HUES64 (cell line): Measurements from ENCODE around the gene SLC35F6. TPM values are rescaled to one million over a fixed set of nuclear protein-coding genes. Genes with fewer than 3 reads are reported as not detected.
A peak's percentile ranks its signal among the peaks of the same experiment; 100 is the strongest.

Experiments
- H3K27ac ChIP-seq: 2 replicates; pipeline ENCODE4 v1.7.0; 2013; ENCODE audit warnings: low read depth, low read length, inconsistent platforms
- H3K27me3 ChIP-seq: 2 replicates; pipeline ENCODE4 v1.6.1; 2013; ENCODE audit warnings: mild to moderate bottlenecking, low read length; ENCODE audit not compliant: insufficient read depth
- H3K36me3 ChIP-seq: 2 replicates; pipeline ENCODE4 v1.6.1; 2013; ENCODE audit warnings: mild to moderate bottlenecking, low read length; ENCODE audit not compliant: insufficient read depth
- H3K4me1 ChIP-seq: 2 replicates; pipeline ENCODE4 v1.6.1; 2013; ENCODE audit warnings: mild to moderate bottlenecking, low read length, moderate library complexity; ENCODE audit not compliant: insufficient read depth
- H3K4me3 ChIP-seq: 2 replicates; pipeline ENCODE4 v1.5.1; 2013; ENCODE audit warnings: mild to moderate bottlenecking, low read length, moderate library complexity
- H3K9ac ChIP-seq: 2 replicates; pipeline ENCODE4 v1.6.1; 2013; ENCODE audit warnings: mild to moderate bottlenecking, low read depth, low read length
- H3K9me3 ChIP-seq: 2 replicates; pipeline ENCODE4 v1.6.1; 2013; ENCODE audit warnings: low read depth, low read length; ENCODE audit not compliant: insufficient read depth
- WGBS: fragments of 150-250, 120-280 bp; methylation state at CpG from one replicate; pipeline ENCODE4 v1.1.7; 2013; ENCODE audit warnings: missing lambda C conversion rate; 5-methylcytosine and 5-hydroxymethylcytosine counted together
- polyA plus RNA-seq, 2 experiments: library from polyadenylated mRNA; stranded (reverse); fragments of 50-300 nt; gene quantifications; one replicate each; pipeline ENCODE4 v1.2.3, GENCODE V29; 2013

SLC35F6 gene
- polyA plus RNA-seq (2013, experiment 1 of 2), result 9.9 TPM
- 10.7 TPM for polyA plus RNA-seq (2013, experiment 2 of 2)

GRCh38 chr2:26764078-26764887 is at the start of gene SLC35F6:
Gene SLC35F6, plus strand, starts transcription at chr2:26764284. Its CDS starts 66 bp downstream, at chr2:26764350.
- Histone ChIP-seq H3K4me3 (peak within 1 kb of the TSS; percentile 97), H3K36me3 (no peaks in the 10 kb centered on the region), H3K4me1 (peaks cover 4% of the 10 kb centered on the region; the same call in 1 of the 2 replicates), H3K27me3 (no peaks in the 10 kb centered on the region; the same call in 1 of the 2 replicates), H3K27ac (no peak within 1 kb of the TSS), H3K9ac (peak within 1 kb of the TSS; percentile 80), H3K9me3 (no peaks in the 10 kb centered on the region)
- WGBS, result 3% methylated on average over 68 of the region's 68 CpGs

GRCh38 chr2:26715528-26716270 is 48.4 kb upstream of the SLC35F6 start:
- no peak overlapping the region for H3K27ac ChIP-seq
- no peaks in the 10 kb centered on the region for H3K36me3 ChIP-seq
- 88% methylated on average over 13 of the region's 13 CpGs for WGBS
- H3K27me3 ChIP-seq, result no peaks in the 10 kb centered on the region
- H3K9ac ChIP-seq, result no peak overlapping the region
- H3K9me3 ChIP-seq, result no peaks in the 10 kb centered on the region
- no peak overlapping the region for H3K4me3 ChIP-seq
- peaks cover 2% of the 10 kb centered on the region for H3K4me1 ChIP-seq

GRCh38 chr2:26716340-26716739 is 47.7 kb upstream of the SLC35F6 start:
- Histone ChIP-seq H3K36me3 (no peaks in the 10 kb centered on the region), H3K27ac (no peak overlapping the region), H3K27me3 (no peaks in the 10 kb centered on the region), H3K4me3 (no peak overlapping the region), H3K9ac (no peak overlapping the region), H3K9me3 (no peaks in the 10 kb centered on the region), H3K4me1 (peaks cover 6% of the 10 kb centered on the region)
- 93% methylated on average over 3 of the region's 3 CpGs for WGBS

GRCh38 chr2:26716769-26717168 is 47.3 kb upstream of the SLC35F6 start:
- H3K27me3 ChIP-seq, result no peaks in the 10 kb centered on the region
- H3K9ac ChIP-seq, result no peak overlapping the region
- WGBS, result 87% methylated on average over 2 of the region's 2 CpGs
- H3K9me3 ChIP-seq, result no peaks in the 10 kb centered on the region
- peaks cover 6% of the 10 kb centered on the region for H3K4me1 ChIP-seq
- H3K36me3 ChIP-seq, result no peaks in the 10 kb centered on the region
- no peak overlapping the region for H3K27ac ChIP-seq
- H3K4me3 ChIP-seq, result no peak overlapping the region

- Histone ChIP-seq H3K36me3 (no peaks in the 10 kb centered on the region), H3K27me3 (no peaks in the 10 kb centered on the region), H3K9me3 (no peaks in the 10 kb centered on the region), H3K9ac (no peak overlapping the region), H3K27ac (no peak overlapping the region), H3K4me1 (peaks cover 6% of the 10 kb centered on the region), H3K4me3 (no peak overlapping the region)
- 96% methylated on average over 5 of the region's 5 CpGs for WGBS
Measured at GRCh38 chr2:26717362-26717761, 46.7 kb upstream of the SLC35F6 start.

GRCh38 chr2:26718949-26719686 is 45.0 kb upstream of the SLC35F6 start:
- no peaks in the 10 kb centered on the region for H3K36me3 ChIP-seq
- H3K4me1 ChIP-seq, result peaks cover 6% of the 10 kb centered on the region
- no peak overlapping the region for H3K4me3 ChIP-seq
- H3K27me3 ChIP-seq, result no peaks in the 10 kb centered on the region
- no peaks in the 10 kb centered on the region for H3K9me3 ChIP-seq
- 54% methylated on average over 5 of the region's 6 CpGs for WGBS
- no peak overlapping the region for H3K27ac ChIP-seq
- no peak overlapping the region for H3K9ac ChIP-seq

- Histone ChIP-seq H3K9me3 (no peaks in the 10 kb centered on the region), H3K9ac (no peak overlapping the region), H3K27me3 (no peaks in the 10 kb centered on the region), H3K36me3 (no peaks in the 10 kb centered on the region), H3K4me3 (no peak overlapping the region), H3K27ac (no peak overlapping the region), H3K4me1 (peaks cover 6% of the 10 kb centered on the region)
- 67% methylated on average over 7 of the region's 7 CpGs for WGBS
Measured at GRCh38 chr2:26720322-26721114, 43.6 kb upstream of the SLC35F6 start.

GRCh38 chr2:26721115-26722032 is 42.7 kb upstream of the SLC35F6 start:
- Histone ChIP-seq H3K9ac (no peak overlapping the region), H3K36me3 (no peaks in the 10 kb centered on the region), H3K27ac (no peak overlapping the region), H3K9me3 (no peaks in the 10 kb centered on the region), H3K27me3 (no peaks in the 10 kb centered on the region), H3K4me3 (no peak overlapping the region), H3K4me1 (peaks cover 6% of the 10 kb centered on the region)
- WGBS, result 67% methylated on average over 12 of the region's 12 CpGs

GRCh38 chr2:26722328-26722727 is 41.8 kb upstream of the SLC35F6 start:
- H3K36me3 ChIP-seq, result no peaks in the 10 kb centered on the region
- 80% methylated on average over 1 of the region's 1 CpG for WGBS
- no peak overlapping the region for H3K27ac ChIP-seq
- H3K9ac ChIP-seq, result no peak overlapping the region
- no peak overlapping the region for H3K4me3 ChIP-seq
- H3K27me3 ChIP-seq, result no peaks in the 10 kb centered on the region
- no peaks in the 10 kb centered on the region for H3K9me3 ChIP-seq
- H3K4me1 ChIP-seq, result peaks cover 6% of the 10 kb centered on the region

- no peak overlapping the region for H3K27ac ChIP-seq
- H3K9ac ChIP-seq, result no peak overlapping the region
- peaks cover 6% of the 10 kb centered on the region for H3K4me1 ChIP-seq
- H3K36me3 ChIP-seq, result no peaks in the 10 kb centered on the region
- no peaks in the 10 kb centered on the region for H3K27me3 ChIP-seq
- no peak overlapping the region for H3K4me3 ChIP-seq
- WGBS, result 100% methylated on average over 1 of the region's 1 CpG
- no peaks in the 10 kb centered on the region for H3K9me3 ChIP-seq
Measured at GRCh38 chr2:26722911-26723310, 41.2 kb upstream of the SLC35F6 start.
